ENCODE data around the gene RDM1.

Gene RDM1

DNA sequence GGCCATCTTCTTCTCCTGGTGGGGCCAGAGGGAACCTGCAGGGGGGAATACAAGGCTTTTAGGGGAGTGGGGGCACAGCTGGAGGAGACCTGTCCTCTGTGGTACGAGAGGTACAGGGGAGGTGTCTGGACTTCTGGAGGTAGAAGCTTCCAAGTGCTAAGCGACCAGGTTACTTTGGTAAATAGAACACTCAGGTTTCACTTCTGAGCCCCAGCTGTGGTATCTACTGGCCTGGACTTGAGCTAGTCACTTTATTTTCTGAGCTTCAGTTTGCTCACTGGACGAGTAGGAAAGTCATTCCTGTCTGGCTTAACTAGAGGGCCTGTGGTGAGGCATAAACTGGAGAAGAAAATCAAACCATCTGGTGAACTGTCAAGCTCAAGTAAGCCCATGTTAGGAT lies 61.8 kb downstream of the RDM1 start, which contains the start of gene HEATR9:
TSS of gene HEATR9 (minus strand) at position 155 of the 400 bp plus-strand sequence. CDS start at position 6, 149 bp downstream.
- H3K4me3 ChIP-seq (ENCODE audit: low read length), result no peak within 1 kb of the TSS
- H3K36me3 ChIP-seq (ENCODE audit: control insufficient read depth, insufficient read depth, low read length), result no peaks in the 10 kb centered on the region
- H3K4me1 ChIP-seq (ENCODE audit: control insufficient read depth, insufficient read depth, low read length), result no peaks in the 10 kb centered on the region
- H3K27ac ChIP-seq (ENCODE audit: low read length), result no peak within 1 kb of the TSS
- WGBS (ENCODE audit: insufficient coverage, insufficient read length), result no CpG with 5 or more reads among the region's 3 CpGs
- no peaks in the 10 kb centered on the region for H3K27me3 ChIP-seq (ENCODE audit: control insufficient read depth, insufficient read depth, low read length)
- DNase-seq (ENCODE audit: low read depth, low spot score), result no peak
- no peaks in the 10 kb centered on the region for H3K9me3 ChIP-seq (ENCODE audit: control insufficient read depth, insufficient read depth, low read length)
